GM21619 (cell line): ENCODE measurements around the gene UBE2G2.

ENCODE experiments used
- ATAC-seq: cut with Tn5 transposase; IDR thresholded peaks from one replicate; pipeline ENCODE4 v1.9.1; 2021; ENCODE audit not compliant: unreplicated experiment

Gene UBE2G2

DNA sequence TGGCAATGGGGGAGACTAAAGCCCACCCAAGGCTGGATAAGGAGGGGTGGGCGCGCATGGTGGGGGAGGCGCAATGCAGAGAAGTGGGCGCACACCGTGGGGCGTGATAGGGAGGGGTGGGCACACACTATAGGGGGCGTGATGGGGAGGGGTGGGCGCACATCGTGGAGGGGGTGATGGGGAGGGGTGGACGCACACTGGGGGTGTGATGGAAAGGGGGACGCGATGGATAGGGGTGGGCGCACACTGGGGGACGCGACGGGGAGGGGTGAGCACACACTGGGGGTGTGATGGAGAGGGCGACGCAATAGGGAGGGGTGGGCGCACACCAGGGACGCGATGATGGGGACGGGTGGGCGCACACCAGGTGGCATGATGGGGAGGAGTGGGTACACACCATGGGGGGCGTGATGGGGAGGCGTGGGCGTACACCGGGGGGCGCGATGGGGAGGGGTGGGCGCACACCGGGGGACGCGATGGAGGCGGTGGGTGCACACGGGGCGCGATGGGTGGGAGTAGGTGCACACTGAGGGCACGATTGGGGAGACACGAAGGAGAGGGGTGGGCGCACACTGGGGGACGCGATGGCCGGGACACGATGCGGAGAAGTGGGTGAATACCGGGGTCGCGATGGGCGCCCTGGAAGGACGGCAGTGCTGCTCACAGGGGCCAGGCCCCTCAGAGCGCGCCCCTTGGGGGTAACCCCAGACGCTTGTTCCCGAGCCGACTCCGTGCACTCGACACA, 15.3 kb upstream of the UBE2G2 start:
- no peak for ATAC-seq

DNA sequence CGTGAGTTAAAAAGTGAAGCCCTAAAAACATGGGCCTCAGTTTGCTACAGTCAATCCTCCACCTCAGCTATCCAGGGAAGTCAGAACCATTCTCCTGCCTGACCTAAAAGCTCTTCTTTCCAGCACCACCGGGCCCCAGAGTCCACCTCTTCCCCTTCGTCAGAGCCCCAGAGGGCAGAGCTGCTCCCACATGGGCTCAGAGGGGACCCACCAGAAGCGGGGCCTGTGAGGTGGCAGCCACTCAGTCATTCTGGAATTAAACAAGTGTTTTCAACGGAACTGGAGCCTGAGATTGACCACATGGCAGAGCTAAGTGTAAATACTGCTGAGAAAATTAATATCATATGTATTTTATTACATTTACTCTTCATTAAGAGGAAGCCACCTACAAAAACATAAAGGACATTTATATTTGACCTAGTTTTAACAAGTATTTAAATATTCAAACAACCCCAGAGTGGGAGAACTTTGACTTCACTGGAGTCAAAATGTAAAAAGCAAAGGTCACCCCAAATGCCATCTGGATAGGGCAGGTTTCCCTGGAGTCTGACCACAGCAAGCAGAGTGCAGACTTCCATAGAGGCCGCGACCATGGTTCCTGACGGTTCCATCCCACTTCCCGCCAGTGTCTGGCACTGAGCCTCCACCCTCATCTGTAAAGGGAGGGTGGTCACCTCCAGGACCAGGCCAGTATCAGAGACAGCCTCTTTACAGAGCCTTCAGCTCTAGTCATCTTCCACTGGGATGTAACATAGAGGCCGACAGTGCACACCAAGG, 14.4 kb upstream of the UBE2G2 start:
- ATAC-seq = no peak

DNA sequence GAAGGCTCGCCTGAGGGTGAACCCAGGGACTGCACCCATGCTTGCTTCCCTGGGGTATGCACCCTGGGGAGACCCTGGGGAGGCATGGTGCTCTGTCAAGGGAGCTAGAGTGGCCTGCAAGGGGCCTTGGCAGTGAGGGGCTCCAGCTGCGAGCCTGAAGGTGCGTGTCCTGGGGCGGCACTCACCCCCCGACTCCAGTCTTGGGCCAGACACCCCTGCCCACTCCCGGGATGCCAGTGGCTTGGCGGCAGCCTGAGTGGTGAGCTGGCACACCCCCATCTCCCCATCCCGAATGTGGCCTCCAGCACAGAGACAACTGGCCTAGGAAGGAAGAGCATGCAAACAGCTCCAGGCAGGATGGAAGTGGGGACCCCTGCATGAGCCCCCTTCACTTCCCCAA, 13.6 kb upstream of the UBE2G2 start:
- no peak for ATAC-seq

DNA sequence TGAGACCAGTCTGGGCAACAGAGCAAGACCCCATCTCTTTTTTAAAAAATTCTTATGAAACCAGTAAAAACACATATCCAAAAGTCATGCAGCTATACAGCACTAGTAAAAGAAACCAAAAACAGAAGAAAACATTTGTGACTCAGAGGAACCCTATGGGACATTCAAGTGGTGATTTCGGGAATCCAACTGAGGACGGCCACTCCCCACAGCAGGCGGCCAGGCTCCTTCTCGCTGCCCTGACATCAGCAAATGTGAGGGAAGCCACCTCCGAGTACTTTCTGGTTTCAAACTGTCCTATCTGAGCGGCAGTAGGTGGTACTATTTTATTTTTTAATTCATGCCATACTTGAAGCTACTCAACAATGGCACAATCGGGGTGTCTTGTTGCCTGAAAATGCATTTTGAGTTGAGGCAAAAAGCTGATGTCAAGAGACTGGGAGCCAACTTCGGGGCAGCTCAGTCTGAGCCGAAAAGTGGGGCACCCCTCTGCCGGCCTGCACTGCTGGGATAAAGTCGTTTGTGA, 12.9 kb upstream of the UBE2G2 start:
- no peak for ATAC-seq

DNA sequence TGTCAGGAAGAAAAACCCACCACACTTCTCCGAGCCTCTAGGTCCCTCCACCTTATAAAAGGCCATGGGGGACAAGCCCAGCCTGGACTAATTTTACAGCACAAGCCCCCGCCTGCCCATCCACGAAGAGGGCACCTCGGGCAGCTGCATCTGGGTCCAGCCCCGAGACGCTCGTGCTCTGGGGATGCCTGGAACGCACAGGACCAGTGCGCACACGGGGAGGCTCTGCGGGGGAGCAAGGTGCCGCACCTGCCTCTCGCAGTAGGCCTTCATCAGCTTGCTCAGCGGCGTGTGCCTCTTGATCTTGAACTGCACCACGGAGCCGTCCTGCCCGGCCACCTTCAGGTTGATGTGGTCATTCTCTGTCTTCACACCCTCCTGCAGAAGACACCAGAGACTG, 12.1 kb upstream of the UBE2G2 start:
- no peak for ATAC-seq

DNA sequence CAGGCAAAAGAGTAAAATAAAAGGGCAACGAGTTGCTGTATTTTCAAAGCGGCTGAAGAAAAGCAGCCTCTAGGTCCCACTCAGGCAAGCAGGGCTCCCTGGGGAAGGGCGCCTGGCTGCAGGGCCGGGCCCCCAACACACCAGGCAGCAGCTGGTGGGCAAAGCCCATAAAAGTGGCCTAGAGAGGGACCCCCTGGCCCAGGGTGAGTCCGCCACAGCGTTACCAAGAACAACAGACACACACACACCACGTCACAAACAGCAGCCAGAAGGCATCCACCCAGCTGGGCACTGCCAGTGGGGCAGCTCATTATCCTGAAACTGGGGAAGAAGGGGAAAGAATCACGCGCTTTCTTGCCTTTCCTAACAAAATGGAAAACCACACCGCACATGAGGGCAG, 11.5 kb upstream of the UBE2G2 start:
- ATAC-seq = no peak

DNA sequence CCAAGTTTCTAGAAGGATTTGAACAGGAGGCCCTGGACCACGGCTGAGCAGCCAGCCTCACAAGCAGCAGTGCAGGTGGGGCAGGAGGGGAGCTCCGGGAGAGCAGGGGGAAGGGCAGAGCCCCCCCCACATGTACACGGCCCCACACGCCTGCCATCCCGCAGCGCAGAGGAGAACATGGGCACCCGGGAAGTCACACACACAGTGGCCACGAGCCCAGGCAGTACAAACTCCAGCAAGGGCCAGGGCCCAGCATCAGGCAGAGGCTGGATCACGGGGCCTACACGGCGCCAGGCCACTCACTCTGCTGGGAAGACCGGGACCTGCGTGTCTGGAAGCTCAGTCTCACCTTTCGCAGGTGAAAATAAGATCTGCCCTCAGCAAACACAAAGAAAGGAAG, 11.0 kb upstream of the UBE2G2 start:
- ATAC-seq = no peak

DNA sequence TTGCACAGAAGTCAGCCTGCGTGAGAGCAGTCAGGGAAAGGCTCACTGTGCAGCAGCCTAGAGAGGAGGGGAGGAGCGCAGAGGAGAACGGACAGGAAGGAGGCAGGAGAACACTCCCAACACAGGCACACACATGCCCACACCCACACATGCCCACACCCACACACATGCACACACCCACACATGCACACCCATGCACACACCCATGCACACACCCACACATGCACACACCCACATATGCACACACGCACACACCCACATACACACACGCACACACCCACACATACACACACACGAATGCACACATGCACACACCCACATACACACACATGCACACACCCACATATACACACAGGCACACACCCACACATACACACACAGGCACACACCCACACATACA, 9.2 kb upstream of the UBE2G2 start:
- ATAC-seq = no peak

DNA sequence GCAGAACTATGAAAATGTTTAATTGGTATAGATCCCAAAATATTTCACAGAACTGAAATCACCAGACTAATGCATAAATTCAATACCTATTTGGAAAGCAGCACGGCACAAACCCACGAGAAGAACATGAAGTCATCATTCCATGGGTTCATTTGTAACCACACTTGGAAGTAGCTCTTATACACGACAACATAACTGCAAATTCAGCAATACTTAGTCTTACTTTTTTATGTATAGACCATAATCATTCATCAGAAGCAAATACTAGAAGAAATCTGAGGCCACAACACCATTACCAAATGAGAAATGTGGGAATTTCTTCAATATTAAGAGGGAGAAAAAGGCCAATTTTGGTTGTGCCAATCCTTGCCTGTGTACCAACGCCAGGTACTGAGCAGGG, 4.2 kb upstream of the UBE2G2 start:
- ATAC-seq = no peak

DNA sequence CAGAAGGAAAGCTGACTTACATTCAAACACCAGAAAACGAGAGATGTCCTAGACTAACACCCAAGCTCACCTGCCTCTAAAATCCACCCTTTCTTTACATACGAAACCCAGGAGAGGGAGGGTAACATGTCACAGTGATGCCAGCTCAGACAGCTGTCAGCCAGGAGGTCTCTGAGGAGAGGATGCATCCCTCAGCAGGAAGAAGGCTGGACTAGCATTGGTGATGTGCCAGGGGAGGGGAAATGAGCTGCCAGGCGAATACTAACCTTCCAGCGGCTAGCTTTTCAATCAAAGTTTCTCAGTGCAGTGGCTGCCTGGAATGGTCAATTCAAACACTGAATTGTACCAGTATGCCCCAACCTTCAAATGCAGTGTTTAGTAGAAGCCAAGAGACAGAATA, 3.6 kb upstream of the UBE2G2 start:
- no peak for ATAC-seq

DNA sequence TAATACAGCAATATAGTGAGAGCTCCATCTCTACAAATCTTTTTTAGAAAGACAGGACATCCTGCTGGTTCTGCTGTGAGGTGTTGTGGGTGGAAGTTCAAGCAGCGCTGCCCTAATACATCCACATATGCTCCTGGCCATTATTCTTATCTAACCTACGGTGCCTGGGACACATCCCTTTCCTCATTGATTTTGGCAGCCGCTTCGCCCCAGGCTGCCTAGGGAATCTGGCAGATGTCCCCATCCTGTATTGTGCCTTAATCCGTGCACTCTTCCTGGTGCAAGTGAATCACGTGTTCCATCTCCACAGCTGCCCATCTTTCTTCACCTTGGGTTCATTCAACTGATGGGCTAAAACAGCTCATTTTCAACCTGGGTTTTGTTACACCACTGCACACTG, 3.1 kb upstream of the UBE2G2 start:
- no peak for ATAC-seq

DNA sequence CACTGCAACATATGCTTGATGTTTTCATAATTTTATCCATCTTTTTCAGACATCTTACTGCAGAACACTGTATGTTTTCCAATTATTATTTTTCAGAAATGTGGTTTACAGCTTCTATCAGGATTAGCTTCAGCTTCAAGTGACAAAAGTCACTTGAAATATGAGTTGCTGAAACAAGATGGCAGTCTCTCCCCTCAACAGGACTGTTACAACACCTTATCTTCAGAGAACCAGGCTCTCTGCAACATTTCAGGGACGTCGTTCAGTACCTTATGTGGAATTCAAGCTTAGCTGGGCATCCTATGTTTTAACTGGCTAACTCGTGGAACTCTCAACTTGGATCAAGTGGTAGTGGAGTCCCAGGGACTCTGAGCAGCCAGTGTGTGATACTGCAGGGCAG, 2.0 kb upstream of the UBE2G2 start:
- ATAC-seq = no peak

DNA sequence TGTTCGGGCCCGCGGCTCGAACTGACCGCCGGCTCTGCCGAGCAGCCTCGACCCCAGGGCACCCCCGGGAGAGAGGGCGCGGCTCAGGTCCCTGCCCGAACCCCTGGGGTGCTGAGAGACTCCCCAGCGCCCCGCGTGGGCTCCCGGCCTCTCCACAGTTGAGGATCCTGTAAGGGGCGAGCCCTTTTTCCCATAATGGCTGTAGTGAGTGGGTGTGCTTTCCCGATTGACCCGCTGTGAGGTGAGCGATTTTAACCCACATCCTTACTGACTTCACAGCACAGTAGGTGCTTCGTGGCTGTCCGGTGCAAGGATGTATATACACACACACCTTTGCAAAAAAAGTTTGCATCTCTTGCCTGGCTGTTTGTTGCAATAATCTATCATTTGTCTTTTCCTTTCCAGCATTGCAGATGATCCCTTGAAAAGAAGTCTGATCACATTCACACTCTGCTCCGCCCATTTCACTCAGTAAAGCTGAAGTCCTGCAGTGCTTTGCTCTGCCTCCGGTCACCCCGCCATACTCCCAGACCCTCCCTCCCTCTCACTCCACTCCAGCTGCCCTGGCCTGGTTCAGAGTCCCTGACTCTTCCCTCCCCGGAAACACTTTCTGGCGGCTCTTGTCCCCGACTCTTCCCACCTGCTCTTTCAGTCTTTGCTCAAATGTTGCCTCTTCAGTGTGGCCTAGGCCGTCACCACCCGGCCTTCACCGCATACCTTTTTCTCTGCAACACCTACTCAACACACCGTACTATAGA, 955 bp upstream of the UBE2G2 start:
- peak; percentile 12 for ATAC-seq

DNA sequence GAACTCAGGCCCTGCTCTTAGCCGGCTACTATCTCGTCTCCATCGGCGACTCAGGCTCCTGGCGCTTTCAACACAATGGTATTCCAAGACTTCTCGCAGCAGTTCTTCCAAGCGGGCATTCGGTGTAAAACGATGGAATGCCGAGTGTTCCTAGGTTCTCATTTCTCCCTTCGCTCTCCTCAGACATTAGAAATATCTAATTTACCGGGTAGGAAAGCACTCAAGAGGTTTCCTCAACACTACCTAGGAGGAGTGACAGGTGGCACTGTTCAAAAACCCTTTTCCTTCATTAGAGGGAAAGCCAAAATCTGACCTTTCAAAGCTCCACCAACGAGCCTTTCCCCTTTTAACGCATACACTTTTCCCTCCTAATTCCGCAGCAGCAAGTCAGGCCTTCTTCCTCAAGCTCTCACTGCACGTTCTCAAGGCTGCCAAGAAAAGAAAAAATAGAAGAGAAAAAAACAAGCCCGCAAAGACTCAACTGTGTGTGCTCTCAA, 601 bp downstream of the UBE2G2 start:
- no peak for ATAC-seq

DNA sequence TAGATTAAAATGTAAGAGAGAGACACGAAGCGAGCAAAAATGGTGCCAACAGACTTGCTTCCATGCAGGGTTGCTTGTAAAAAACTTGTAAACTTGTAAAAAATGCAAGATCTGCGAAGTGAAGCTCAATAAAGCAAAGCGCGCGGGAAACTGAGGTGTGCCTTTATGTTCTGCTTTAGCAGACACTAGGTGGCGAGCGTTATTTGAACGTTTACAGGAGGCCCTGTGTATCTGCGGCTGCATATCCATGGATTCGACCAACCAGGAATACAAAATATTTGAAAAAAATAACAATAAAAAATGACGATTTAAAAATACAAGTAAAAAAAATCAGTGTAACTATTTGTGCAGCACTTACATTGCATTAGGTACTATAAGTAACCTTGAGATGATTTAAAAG, 1.5 kb downstream of the UBE2G2 start:
- ATAC-seq = no peak

DNA sequence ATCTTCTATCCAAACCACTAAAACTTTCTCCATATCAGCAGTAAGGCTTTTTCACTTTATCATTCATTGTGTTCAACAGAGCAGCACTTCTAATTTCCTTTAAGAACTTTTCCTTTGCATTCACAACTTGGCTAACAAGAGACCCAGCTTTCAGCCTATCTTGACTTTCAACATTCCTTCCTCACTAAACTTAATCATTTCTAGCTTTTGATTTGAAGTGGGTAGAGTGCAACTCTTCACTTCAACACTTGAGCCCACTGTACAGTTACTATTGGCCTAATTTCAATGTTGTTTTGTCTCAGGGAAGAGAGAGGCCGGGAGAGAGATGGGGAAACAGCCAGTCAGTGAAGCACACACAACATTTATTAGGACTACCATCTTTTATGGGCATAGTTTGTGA, 2.0 kb downstream of the UBE2G2 start:
- no peak for ATAC-seq

DNA sequence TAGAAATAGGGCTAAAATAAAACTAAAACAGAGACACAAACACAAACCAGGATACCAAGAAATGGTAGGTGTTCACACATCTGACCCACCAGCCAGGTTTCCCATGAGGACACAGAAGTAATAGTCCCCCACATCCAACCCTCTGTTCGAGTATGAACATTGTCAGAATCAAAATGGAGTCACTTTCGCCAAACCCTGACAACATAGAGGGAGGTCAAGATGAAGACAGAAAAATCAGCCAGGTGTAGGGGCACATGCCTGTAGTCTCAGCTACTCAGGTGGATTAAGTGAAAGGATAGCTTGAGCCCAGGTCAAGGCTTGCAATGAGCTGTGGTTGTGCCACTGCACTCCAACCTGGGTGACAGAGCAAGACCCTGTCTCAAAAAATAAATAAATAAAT, 3.8 kb downstream of the UBE2G2 start:
- no peak for ATAC-seq

DNA sequence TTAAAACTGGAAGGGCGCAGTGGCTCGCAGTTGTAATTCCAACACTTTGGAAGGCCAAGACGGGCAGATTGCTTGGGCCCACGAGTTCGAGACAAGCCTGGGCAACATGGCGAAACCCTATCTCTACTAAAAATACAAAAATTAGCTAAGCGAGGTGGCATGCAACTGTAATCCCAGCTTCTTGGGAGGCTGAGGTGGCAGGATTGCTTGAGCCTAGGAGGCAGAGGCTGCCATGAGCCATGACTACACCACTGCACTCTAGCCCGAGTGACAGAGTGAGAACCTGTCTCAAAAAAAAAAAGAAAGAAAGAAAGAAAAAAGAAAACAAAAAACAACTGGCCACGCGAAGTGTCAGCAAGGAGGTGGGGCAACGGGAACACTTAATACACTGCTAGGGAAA, 6.3 kb downstream of the UBE2G2 start:
- no peak for ATAC-seq

DNA sequence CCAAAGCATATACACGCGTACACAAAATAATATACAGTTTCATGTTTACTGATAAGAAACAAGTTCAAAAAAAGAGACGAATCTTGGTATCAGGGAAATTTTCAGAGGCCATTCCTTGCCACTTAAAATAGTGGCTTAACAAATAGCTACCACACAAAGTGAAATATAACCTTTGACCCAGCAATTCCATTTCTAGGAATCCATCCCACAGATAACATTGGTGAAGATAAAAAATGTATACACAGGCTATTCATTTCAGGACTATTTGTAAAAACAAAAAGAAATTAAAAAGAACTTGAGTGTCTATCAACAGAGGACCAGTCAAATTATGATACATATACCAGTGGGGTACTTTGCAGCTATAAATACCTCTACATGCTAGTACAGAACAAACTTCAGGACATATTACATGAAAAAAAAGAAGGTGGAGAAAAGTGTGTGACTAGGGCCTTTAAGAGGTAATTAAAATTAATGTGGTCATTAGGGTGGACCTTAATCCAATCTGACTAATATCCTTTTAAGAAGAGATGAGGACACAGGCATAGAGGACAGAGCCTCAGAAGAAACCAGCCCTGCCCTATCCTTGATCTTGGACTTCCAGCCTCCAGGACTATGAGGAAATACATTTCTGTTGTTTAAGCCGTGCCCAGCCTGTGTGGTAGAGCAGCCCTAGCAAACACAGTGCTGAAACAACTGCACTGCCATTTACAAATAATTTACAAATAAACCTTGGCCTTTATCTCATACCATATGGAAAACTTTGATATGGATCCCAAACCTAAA, 7.8 kb downstream of the UBE2G2 start:
- no peak for ATAC-seq

DNA sequence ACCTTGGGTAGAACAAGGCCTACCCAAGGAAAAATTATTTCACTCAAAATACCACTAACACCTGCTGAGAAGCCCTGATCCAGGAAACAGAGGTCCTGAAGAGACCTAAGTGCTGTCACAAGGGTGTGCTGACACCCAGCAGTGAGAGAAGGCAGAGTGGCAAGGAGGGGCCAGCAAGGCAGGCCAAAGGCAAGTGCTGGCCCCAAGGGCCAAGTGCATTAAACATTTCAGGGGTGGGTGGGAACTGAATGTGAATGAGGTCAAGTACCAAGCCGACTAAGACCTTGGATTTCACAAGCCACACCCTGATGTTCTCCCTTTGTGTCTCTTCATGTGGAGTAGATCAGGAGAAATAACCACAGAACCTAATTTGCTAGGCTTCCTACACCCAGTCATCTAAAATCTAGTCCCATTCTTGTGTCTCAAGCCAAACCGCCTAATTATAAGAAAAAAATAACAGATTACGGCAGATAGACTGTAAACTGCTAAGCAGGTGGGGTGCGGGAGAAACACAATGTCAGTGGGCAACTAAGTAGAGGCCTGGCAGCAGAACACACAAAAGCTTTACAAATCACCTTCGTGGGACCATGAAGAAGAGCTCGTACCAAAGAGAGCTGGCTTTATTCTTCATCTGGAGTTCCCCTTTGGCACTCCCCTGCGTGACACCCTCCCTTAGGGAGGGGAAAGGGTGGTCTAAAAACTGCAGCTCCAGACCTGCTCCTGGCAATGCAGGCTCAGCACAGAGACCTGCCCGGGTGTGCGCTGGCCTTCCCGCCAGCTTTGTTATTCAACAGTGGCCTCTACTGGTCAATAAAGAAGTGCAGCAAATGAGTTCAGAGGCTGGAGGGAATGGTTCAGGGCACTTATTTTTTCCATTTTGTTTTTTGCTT, 8.7 kb downstream of the UBE2G2 start:
- peak; percentile 67 for ATAC-seq
